HG02610 (cell line): ENCODE measurements around the gene SF3A2.
A peak's percentile ranks its signal among the peaks of the same experiment; 100 is the strongest.

Source experiments
- ATAC-seq: cut with Tn5 transposase; IDR thresholded peaks from one replicate; pipeline ENCODE4 v1.9.1; 2021; ENCODE audit warnings: mild to moderate bottlenecking, moderate library complexity; ENCODE audit not compliant: unreplicated experiment

Gene SF3A2

DNA sequence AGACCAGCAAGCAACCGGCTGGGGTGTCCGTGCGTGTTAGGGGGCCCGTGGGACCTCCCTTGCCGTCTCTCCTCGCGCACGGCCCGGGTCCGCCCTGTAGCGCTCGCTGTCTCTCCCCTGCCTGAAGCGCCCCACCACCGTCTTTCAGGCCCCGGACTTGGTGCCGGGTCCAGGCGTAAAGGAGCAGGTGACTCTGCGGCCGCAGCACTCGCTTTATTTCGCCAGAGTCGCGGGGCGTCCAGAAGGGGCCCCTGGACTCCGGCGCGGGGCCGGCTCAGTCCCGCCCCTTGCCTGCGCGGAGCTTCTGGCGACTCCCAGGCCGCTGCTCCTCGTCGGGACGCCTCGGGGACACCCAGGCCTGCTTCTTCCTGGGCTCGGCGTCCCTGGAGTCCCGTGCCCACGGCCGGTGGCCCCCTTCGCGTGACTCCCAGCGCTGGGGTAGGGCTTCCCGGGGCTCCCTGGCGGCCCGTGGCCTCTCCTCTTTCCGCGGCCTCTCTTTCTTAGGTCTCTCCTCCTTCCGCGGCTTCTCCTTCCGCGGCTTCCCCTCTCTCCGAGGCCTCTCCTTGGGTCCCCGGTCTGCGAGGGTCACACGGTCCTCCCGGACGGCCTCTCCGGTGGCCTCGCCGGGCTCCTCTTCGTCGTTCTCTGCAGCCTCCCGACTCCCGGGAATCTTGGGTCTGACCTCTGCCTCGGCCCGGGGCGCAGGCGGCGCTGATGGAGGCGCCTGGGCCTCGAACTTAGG, 15.6 kb downstream of the SF3A2 start:
- no peak for ATAC-seq

DNA sequence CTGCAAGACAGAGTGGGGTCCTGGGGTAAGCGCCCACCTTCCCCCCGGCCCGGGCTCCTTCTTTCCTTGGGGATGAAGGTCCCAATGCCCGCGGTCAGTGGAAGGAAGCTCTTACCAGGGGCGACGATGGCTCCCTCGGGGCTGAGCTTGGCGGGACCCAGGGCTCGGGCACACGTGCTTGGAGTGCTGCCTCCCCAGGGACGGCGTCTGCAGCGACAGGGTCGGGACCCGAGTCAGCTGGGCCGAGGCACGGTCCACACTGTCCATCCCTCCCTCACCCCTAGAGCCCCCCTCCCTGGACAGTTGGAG, 16.1 kb downstream of the SF3A2 start:
- no peak for ATAC-seq

DNA sequence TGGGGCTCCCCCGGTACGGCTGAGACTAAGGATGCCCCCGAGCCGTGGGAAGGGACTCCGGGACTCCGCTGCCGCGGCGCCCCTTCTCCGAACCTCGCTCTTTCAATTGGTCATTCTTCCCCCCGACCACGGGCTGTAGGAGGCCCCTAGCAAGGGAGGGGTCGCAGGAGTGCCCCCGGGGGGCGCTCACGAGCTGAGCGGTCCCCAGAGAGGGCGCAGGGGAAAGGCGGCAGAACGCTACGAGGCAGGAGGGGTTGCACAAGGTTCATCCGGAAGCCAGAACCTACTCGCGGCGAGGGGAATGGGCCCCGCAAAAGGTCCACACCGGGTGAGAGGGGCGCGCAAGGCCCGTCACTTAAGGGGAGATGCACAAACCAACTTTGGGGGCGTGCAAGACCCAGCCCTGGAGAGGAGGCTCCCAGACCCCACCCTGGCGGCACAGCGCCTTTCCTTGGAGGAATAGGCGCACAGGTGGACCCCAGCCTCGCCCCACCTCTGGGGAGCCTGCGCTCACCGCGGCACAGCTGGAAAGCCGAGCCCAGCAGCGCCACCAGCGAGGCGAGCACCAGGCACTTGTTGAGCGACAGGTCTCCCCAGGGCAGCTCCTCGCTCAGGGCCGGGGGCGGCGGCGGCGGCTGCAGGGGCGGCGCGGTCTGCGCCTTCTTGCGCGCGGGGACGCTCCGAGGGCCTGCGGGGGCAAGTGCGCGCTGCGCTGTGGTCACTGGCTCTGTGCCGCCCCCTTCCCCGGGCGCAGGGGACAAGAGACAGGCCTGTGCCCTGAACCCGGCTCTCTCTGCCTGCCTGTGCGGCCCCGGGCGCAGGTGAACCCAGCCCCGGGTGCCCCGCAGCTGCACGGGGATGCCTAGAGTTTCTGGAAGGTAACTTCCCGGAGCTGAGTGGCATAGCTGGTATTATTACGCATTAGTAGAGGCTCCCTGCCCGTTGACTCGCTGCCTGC, 16.8 kb downstream of the SF3A2 start:
- no peak for ATAC-seq

DNA sequence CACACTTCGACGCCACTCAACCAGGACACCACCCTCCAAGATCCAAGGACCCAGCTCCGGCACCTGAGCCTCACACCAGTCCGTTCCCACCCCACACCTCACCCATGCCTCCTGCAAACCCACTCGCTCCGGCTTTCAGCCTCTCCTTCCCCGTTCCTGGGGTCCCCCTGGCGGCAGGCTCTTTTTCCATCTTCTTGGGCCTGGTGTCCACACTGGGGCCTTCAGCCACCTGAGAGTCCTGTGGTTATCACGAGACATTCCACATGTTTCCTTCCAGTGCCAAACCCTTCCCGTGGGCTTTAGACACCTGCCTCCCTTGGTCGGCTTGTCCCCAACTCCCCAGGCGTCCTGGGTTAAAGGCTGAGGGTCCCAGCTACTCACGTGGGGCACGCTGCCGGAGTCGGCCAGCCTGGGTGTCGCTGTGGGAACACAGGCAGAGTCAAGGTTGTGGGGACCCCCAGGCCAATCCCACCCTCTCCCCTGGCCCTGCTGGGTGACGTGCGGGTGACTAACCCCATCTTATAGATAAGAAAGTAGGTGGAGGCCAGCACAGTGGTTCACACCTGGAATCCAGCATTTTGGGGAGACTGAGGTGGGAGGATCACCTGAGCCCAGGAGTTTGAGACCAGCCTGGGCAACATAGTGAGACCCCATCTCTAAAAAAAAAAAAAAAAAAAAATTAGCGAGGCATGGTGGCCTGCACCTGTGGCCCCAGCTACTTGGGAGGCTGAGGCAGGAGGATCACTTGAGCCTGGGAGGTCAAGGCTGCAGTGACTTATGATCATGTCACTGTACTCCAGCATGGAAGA, 17.6 kb downstream of the SF3A2 start:
- ATAC-seq: no peak

DNA sequence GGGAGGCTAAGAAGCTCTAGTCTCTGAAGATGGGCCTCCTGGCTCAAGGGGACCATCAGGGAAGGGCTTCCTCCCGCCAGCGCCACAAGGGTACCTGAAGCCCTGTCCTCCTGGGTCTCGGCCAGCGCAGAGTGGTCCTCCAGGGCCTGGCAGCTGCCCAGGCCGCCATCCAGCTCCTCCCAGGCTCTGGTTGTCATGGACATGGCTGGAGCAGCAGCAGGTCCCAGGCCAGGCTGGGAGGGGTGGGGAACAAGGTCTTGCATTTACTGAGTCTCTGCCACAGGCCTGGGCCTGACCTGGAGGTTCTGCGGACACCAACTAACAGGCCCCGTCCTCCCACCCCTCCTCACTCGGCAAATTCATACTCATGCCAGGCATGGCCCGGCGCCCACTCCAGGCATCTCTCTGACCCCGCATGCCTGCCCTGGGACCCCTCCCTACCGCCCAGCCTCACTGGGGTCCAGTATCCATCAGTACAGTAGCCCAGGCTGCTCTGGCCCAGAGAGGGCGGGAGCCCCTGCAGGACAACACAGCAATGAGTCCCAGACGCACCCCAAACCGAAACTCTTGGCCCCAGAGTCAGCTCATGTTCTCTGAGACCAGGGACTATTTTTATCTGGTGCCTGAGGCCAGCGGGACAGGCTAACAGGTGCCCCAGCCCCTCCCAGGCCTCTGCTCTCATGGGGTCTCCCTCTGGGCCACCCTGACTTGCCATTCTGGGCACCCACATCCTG, 18.7 kb downstream of the SF3A2 start:
- no peak for ATAC-seq

DNA sequence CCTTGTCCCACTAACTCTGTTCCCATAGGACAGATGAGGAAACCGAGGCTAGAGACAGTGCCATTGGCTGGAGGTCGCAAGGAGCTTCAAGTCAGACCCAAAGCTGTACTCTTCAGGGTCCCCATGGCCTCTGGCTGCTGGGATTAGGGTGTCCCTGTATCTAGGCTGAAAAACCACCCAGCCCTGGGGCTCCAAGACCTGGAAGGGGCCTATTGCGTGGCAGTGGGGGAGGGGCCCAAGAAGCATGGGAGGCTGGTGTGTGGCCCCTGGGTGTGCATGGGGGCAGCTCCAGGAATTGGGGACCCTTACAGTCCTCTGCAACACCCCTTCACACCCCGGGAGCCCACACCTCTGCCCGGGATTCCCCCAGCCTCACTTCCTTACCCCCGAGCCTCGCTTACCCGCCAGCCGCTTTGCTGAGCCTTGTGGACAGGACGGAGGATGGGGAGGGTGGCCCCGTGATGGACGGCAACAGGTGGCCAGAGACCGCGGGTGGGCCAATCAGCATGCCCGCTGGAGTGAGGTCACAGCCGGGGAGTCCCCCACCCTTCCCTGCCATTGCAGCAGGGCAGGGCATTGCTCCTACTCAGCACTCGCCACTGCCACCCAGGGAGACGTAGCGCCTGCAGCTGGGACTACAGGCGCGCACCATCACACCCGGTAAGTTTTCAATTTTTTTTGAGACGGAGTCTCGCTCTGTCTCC, 19.5 kb downstream of the SF3A2 start, which contains the start of gene JSRP1:
JSRP1 (minus strand) TSS at position 436 of the 704 bp plus-strand sequence. CDS start 1,103 bp downstream, outside the sequence.
- ATAC-seq: no peak

DNA sequence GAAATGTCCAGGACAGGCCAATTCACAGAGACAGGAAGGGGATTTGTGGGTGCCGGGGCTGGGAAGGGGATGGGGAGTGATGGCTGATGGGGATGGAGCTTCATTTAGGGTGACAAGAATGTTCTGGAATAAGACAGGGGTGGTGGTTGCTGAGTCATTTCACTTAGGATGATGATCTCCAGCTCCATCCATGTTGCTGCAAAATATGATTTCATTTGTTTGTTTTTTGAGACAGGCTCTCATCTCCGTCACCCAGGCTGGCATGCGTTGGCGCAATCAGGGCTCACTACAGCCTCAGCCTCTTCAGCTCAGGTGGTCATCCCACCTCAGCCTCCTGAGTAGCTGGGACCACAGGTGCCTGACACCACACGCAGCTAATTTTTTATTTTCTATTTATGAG, 22.7 kb downstream of the SF3A2 start:
- ATAC-seq: no peak

DNA sequence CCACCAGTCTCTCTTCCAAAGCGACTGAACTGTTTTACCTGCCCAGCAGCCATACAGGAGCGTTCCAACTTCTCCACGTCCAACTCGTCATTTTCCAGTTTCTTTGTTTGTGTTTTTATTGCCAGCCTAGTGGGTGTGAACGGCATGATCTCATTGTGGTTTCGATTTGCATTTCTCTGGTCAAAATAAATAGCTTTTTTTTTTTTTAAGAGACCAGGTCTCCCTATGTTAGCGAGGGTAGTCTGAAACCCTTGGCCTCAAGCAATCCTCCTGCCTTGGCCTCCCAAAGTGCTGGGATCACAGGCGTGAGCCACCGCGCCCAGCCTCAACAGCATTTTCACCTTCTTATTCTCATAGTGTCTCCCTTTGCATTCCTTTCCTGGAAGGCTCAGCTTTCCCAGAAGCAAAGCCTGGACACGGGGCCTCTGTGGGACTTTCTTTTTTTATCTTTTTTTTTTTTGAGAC, 23.7 kb downstream of the SF3A2 start:
- no peak for ATAC-seq

DNA sequence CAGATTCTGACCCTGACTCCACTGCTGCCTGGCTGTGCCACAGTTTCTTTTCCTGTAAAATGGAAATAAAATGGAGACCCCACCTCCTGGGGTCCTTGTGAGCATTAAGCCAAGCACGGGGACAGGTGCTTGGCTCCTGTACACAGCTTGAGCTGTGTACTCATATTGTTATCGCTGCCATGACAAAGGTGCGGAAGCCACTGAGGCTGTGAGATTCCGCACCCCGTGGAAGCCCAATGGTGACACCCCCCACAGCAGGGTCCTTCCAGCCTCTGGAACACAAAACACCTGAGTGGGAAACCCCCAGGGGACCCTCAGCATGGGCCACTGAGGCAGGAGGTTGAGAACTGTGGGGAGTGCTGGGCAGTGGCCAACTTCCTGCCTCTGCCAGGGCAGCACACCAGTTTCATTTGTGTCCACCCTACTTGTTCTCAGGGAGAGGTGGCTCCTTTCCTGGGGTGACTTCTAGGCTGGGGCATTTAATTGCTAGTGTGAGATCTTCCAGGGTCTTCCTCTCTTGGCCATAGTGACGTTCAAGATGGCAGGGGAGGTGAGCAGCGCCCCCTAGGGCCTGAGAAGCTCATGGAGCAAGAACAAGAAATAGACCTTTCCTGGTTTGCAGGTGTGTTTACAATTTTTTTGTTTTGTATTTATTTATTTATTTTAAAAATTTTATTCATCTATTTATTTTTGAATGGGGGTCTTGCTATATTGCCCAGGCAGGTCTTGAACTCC, 25.0 kb downstream of the SF3A2 start:
- ATAC-seq: no peak

DNA sequence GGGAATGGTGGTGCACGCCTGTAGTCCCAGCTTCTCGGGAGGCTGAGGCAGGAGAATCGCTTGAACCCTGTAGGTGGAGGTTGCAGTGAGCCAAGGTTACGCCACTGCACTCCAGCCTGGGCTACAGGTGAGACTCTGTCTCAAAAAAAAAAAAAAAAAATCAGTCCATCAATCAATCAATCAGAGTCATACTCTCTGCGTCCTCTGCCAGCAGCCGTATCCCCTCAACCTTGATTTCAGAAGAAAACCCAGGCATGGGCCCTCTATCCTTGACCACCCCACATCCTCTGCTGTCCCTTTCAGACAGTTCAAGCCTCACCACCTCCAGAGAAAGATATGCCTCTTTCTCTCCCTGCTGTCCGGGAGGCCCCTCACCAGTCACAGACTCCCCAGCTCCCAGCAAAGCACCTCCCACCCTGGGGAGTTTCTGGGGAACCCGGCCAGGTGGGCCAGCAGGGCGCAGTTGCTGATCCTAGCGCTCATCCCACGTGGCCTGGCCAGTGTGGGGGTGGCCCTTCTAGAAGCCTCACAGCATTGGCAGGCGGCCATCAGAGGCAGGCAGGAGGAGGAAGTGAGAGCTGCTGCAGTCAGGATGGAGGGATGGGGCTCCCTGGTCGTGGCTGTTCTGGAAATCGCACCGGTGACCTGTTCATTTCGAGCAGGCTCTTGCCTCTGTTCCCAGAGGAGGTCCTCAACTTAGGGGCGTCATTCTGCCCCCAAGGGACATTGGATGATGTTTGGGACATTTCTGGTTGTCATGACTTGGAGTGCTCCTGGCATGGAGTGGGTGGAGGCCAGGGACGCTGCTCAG, 29.8 kb downstream of the SF3A2 start:
- no peak for ATAC-seq

DNA sequence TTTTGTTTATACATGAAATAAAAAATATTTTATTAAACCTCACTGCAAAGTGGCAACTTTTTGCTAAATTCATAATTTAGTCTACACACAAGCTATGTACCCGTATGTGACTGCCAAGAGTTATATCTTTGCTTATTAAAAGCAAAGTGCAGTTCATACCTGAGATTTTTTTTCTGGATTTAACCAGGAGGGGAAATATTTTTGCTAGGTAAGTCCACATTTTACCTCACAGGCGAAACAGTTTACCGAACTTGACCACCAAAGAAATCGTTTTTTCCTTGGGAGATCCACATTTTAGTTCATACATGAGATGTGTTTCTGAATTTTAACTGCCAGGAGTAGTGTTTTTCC, 31.8 kb downstream of the SF3A2 start:
- ATAC-seq: no peak

DNA sequence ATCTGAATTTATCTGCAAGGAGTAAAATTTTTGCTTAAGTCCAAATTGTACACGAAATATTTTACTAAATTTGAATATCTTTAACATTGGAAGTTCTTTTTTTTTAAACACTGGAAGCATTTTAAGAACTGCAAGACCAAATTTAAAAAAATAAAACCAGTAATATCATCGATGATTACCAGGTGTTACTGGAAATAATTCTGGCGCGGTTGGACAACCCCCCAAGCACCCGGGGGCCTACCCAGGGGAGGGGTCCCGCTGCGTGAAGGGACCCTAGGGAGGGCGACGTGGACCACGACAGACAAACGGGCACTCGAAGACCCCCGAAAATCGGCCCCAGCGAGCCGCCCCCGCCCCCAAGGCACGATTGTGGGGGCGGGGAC, 32.2 kb downstream of the SF3A2 start:
- ATAC-seq: no peak

DNA sequence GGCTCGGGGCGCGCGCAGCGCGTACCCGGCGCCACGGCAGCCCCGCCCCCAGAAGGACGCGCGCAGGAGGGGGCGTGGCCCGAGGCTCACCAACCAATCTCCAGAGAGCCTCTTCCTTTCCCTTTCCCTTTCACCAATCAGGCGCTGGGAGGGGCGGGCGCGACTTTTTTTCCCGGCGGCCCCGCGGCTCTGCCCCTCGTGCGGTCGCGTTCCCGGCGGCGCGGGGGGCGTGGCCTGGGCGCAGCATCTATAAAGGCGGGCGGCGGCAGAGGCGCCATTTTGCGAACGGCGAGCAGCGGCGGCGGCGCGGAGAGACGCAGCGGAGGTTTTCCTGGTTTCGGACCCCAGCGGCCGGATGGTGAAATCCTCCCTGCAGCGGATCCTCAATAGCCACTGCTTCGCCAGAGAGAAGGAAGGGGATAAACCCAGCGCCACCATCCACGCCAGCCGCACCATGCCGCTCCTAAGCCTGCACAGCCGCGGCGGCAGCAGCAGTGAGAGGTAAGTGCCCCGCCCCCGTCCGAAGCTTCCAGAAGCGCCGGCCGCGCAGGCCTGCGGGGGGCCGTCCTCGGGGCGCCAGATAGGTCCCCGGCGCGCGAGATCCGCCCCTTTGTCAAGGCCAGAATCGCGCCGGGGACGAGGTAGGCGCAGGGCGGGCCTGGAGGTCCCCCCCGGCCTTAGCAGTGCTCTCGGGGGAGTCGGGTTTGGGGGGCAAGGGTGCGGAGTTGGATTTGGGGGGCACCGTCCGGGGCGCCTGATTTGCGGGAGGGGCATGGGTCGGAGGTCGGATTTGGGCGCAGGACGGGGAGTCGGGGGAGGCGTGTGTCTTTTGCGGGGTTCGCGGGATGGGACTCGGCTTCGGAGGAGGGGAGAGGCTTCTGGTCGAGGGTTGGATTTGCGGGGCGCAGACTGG, 32.9 kb downstream of the SF3A2 start:
- ATAC-seq: peak; percentile 60

DNA sequence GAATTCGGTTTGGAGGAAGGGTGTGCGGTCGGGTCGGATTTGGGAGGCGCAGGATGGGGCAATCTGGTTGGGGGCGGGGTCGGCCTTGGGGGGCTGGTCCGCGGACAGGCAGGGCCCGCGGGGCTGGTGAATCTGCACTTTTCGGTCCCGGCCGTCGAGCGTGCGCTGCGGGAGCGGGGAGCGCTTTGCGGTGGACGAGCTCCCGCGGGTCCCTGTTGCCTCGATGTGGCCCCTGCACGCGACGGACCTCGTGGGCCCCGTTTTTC, 33.5 kb downstream of the SF3A2 start:
- no peak for ATAC-seq

DNA sequence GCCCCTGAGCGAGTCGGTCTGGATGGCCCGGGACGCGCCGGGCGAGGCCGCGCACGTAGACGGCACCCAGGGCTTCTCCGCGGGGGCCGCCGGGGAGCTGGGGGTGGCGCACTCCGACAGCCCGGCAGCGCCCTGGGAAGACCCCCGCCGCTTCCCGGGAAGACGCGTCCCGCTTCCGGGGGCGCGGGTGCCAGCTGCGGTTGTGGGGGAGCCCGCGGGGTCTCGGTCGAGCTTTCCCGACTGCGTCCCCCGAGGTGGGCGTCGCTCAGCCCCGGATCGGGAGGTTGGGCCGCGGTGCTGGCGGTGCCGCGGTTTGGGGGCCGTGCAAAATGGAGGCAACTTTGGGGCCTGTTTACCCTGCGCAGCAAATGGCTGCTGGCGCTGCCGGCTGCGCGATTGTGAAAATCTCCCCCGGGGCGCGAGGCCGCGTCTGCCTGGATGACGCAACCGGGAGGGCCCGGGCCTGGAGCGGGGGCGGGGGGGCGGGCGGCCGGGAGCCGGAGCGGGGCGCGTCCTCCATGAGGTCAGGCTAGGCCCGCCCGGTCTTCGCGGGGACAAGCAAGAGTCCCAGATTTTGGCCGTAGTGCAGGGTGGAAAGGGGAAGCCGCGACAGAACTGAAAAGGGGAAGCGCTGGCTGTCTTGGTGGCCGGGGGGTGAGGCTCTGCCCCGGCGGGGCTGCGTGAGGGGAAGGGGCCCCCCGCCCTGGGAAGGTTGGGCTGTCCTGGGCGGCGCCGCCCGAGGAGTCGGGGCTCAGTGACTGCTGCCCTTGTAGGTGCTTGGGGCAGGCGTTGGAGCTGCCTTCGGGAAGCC, 34.0 kb downstream of the SF3A2 start:
- no peak for ATAC-seq

DNA sequence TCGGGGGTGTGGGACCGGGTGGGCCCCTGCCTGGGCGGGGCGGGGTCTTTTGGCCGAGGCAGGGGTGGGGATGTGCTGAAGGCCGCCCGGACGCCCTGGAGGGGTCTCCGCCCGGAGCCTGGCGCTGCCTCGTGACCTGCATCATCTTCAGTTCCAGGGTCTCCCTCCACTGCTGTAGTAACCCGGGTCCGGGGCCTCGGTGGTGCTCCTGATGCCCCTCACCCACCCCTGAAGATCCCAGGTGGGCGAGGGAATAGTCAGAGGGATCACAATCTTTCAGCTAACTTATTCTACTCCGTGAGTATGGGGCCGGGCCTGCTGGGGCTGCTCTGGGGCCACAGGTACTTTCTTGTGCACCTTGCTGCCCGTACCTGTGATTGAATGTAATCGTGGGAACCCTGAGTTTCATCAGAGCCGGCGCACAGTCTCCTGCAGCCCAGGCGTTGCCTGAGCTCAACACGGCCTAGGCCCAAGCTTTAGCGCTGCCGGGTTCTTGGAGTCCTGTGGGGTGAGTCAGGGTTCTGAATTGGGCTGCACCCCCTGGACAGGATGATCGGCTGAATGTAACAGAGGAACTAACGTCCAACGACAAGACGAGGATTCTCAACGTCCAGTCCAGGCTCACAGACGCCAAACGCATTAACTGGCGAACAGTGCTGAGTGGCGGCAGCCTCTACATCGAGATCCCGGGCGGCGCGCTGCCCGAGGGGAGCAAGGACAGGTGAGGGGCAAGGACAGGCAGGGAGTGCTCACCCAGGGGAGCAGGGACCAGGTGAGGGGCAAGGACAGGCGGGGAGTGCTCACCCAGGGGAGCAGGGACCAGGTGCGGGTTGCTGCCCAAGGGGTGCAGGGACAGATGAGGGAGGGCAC, 34.8 kb downstream of the SF3A2 start:
- ATAC-seq: no peak
